ENCODE measurements around the gene PKP3.

The PKP3 gene

DNA sequence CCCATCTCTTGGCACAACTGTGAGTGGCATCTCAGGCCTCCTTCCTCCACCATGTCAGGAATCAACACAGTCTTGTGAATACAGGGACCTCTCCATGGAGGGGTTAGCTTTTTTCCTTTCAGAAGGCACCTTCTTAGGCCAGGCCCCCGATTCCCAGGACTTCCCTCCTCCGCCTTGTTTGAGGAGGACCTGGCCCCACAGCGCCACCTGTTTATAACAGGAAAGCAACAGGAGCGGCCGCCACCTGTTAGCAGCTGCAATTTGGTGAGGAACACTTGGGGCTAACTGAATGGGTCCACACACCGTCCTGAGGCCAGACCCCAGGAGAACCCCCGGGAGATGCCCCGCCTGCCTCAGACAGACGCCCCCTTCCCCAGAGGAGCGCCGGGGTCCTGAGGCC is 3.8 kb upstream of the PKP3 start:
- TF ChIP-seq, protein P1, sequence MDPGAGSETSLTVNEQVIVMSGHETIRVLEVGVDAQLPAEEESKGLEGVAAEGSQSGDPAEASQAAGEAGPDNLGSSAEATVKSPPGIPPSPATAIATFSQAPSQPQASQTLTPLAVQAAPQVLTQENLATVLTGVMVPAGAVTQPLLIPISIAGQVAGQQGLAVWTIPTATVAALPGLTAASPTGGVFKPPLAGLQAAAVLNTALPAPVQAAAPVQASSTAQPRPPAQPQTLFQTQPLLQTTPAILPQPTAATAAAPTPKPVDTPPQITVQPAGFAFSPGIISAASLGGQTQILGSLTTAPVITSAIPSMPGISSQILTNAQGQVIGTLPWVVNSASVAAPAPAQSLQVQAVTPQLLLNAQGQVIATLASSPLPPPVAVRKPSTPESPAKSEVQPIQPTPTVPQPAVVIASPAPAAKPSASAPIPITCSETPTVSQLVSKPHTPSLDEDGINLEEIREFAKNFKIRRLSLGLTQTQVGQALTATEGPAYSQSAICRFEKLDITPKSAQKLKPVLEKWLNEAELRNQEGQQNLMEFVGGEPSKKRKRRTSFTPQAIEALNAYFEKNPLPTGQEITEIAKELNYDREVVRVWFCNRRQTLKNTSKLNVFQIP (CRISPR knock-in tag; IDR thresholded peaks at IDR 0.05; ENCODE audit: borderline replicate concordance, low read depth), result no peak
- no peak for TF ChIP-seq SNAI2 (CRISPR knock-in tag; IDR thresholded peaks at IDR 0.05)
- TF ChIP-seq ESRRG (CRISPR knock-in tag; IDR thresholded peaks at IDR 0.05), result no peak
- no peak for TF ChIP-seq TOX (CRISPR knock-in tag; IDR thresholded peaks at IDR 0.05; ENCODE audit: borderline replicate concordance)
- TF ChIP-seq GLIS3 (CRISPR knock-in tag; IDR thresholded peaks at IDR 0.05), result no peak
- no peak for TF ChIP-seq ARNTL (CRISPR knock-in tag; IDR thresholded peaks at IDR 0.05; ENCODE audit: borderline replicate concordance, low read depth)
- TF ChIP-seq, protein P2, sequence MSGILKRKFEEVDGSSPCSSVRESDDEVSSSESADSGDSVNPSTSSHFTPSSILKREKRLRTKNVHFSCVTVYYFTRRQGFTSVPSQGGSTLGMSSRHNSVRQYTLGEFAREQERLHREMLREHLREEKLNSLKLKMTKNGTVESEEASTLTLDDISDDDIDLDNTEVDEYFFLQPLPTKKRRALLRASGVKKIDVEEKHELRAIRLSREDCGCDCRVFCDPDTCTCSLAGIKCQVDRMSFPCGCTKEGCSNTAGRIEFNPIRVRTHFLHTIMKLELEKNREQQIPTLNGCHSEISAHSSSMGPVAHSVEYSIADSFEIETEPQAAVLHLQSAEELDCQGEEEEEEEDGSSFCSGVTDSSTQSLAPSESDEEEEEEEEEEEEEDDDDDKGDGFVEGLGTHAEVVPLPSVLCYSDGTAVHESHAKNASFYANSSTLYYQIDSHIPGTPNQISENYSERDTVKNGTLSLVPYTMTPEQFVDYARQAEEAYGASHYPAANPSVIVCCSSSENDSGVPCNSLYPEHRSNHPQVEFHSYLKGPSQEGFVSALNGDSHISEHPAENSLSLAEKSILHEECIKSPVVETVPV (CRISPR knock-in tag; IDR thresholded peaks at IDR 0.05), result no peak
- no peak for TF ChIP-seq ZNF565 (CRISPR knock-in tag; conservative IDR thresholded peaks at IDR 0.05; ENCODE audit: low read depth)
- TF ChIP-seq, protein P3, sequence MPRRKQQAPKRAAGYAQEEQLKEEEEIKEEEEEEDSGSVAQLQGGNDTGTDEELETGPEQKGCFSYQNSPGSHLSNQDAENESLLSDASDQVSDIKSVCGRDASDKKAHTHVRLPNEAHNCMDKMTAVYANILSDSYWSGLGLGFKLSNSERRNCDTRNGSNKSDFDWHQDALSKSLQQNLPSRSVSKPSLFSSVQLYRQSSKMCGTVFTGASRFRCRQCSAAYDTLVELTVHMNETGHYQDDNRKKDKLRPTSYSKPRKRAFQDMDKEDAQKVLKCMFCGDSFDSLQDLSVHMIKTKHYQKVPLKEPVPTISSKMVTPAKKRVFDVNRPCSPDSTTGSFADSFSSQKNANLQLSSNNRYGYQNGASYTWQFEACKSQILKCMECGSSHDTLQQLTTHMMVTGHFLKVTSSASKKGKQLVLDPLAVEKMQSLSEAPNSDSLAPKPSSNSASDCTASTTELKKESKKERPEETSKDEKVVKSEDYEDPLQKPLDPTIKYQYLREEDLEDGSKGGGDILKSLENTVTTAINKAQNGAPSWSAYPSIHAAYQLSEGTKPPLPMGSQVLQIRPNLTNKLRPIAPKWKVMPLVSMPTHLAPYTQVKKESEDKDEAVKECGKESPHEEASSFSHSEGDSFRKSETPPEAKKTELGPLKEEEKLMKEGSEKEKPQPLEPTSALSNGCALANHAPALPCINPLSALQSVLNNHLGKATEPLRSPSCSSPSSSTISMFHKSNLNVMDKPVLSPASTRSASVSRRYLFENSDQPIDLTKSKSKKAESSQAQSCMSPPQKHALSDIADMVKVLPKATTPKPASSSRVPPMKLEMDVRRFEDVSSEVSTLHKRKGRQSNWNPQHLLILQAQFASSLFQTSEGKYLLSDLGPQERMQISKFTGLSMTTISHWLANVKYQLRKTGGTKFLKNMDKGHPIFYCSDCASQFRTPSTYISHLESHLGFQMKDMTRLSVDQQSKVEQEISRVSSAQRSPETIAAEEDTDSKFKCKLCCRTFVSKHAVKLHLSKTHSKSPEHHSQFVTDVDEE (CRISPR knock-in tag; IDR thresholded peaks at IDR 0.05), result no peak
- TF ChIP-seq ZNF70 (CRISPR knock-in tag; IDR thresholded peaks at IDR 0.05), result no peak
- TF ChIP-seq ZC3H10 (CRISPR knock-in tag; IDR thresholded peaks at IDR 0.05), result no peak
- TF ChIP-seq CSDC2 (CRISPR knock-in tag; IDR thresholded peaks at IDR 0.05), result no peak
- no peak for TF ChIP-seq ZFP3 (CRISPR knock-in tag; IDR thresholded peaks at IDR 0.05)
- TF ChIP-seq ZNF8 (CRISPR knock-in tag; IDR thresholded peaks at IDR 0.05), result no peak
- no peak for TF ChIP-seq BACH2 (CRISPR knock-in tag; IDR thresholded peaks at IDR 0.05; ENCODE audit: borderline replicate concordance)
- TF ChIP-seq OSR1 (CRISPR knock-in tag; IDR thresholded peaks at IDR 0.05), result no peak
- TF ChIP-seq TCF4 (CRISPR knock-in tag; IDR thresholded peaks at IDR 0.05; ENCODE audit: borderline replicate concordance), result no peak
- TF ChIP-seq ISL1 (CRISPR knock-in tag; IDR thresholded peaks at IDR 0.05), result no peak
- TF ChIP-seq RARB (CRISPR knock-in tag; IDR thresholded peaks at IDR 0.05), result no peak
- TF ChIP-seq ZFP30 (CRISPR knock-in tag; IDR thresholded peaks at IDR 0.05), result no peak
- ATAC-seq, result no peak

DNA sequence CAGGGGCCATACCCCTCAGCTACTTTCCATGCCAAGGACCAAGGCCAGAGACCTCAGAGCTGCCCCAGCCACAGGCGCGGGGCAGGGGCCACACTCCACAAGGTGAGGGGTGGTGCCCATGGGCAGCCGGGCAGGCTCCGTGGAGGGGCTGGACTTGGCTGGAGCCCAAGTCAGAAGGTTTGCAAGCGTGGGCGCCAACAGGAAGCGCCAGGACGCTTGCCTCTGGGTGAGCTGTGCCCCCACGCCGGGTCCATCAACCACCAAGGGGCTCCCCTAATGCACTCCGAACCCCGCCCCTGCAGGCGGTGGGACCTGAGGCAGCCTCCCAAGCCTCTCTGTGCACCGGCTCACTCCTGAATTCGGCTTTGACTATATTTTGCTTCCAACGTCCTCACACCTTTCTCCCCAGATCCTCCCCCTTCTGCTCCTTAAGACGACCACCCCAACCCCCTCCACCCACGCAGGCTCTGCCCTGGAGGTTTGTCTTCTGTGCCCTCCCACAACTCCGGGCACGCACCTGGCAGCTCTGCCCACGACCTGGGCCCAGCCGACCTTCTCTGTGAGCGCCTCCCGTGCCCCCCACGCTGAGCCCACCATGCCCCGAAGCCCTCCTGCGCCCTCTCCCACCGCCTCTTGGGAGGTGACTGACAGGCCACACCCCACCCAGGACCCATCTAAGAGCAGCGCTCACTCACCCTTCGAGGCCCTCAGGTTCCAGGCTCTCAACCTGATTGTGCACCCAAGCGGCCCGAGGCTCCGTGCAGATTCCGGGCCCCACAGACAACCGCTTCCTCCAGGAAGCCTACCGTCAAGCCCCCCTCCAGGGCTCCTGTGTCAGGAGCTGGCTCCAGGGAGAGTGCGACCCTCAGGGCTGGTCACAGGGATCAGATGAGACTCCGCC is 2.6 kb upstream of the PKP3 start:
- TF ChIP-seq ISL1 (CRISPR knock-in tag; IDR thresholded peaks at IDR 0.05), result no peak
- no peak for TF ChIP-seq CSDC2 (CRISPR knock-in tag; IDR thresholded peaks at IDR 0.05)
- no peak for TF ChIP-seq BACH2 (CRISPR knock-in tag; IDR thresholded peaks at IDR 0.05; ENCODE audit: borderline replicate concordance)
- no peak for TF ChIP-seq OSR1 (CRISPR knock-in tag; IDR thresholded peaks at IDR 0.05)
- no peak for ATAC-seq

DNA sequence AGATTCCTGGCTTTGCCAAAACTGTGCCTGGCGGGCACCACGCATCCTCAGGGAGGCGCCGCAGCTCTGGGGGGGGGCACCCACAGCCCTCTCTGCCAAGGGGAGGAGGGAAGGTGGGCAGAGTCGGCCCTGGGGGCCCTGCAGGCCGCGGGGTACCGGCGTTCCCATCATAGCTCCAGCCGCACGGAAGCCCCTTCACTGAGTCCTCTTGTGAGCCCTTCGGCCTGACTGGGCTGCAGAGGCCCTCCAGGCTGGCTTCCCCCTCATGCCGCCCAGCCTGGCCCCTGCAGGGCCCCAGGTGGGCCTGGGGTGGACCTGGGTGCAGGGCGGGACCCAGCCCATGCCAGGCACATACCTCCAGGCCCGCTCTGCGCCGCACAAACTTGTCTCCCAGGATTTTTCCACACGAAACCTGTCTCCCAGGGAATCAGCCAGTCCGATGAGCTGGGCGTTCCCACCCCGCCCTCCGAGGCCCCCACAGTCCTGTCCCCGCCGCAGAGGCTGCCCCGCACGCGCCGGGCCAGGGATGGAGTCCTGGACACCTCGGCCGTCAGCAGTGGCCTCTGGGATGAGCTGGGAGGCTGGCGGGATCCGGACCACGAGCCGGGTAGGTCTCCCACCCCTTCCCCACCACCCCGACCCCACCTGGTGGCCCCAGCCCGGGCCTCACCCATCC is 1.8 kb upstream of the PKP3 start:
- TF ChIP-seq PPARA (CRISPR knock-in tag; IDR thresholded peaks at IDR 0.05; ENCODE audit: borderline replicate concordance), result no peak
- TF ChIP-seq ARNTL (CRISPR knock-in tag; IDR thresholded peaks at IDR 0.05; ENCODE audit: borderline replicate concordance, low read depth), result no peak
- TF ChIP-seq, protein P2 (CRISPR knock-in tag; IDR thresholded peaks at IDR 0.05), result no peak
- no peak for ATAC-seq

Data from SK-N-SH treated with all-trans-retinoic acid at 6 μM for 48 hours (cell line).